NCI-H446 treated with DMSO at 0.1 percent for 48 hours (cell line): ENCODE measurements around the gene DOLPP1.

Source experiments
- DNase-seq: peaks from one replicate; lab custom pipeline; 2025; lab: John Stamatoyannopoulos, UW

Gene DOLPP1

DNA sequence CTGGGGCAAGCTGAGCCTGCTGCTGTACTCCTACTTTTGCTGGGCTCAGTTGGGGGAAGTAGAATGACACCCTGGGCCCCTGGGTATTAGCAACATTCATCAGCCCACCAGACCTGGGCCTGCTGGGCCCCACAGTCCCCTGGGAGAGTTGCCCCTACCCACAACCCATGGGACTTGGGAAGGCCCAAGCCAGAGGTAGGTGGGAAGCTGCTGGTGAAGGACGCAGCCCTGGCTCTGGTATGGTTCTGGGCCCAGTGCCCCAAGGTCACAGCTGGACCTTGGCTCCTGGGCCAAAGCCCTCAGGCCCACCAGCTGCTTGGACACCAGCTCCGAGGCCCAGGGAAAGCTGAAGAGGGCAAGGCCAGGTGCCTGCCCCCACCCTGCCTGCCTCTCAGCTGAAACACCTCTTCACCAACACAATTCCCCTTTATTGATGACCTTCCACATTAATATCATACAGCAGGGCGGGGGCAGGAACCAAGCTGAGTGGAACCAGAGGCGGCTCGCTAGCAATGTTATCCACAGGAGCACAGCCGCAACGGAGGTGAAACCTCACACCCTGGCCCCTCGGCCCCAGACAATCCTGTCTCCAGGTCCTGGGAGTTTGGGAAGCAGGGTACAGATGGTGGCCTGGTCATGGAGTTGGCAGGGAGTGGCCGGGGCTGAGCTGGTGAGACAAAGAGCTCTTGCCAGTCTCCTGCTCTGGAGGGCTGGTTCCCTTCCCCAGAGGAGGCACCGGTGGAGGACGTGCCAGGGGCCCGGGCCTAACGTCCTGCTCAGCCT, 13.7 kb downstream of the DOLPP1 start:
- no peak for DNase-seq

DNA sequence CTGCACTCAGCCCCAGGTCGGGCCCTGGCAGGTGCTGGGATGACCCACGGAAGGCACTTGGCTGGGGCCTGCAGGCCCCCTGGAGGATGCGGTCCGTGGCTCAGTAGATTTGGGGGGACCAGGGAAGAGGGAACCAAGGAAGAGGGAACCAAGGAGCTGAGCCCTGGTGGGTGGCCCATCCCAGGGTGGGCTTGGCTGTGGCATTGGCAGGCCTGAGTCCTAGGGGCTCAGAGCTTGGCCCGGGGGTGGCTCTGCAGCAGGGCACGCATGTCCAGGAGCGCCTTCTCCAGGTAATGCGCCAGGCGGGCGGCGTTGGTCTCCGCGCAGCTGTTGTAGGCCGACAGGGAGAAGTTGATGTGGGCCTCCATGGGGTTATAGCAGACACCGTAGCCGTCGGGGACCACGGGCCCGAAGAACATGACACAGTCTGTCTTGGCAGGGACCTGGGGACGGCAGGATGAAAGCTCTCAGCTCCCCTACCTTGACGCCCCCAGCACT, 14.3 kb downstream of the DOLPP1 start:
- DNase-seq: no peak

GRCh38 chr9:129095908-129096307, 15.0 kb downstream of the DOLPP1 start:
- DNase-seq: no peak

- DNase-seq: no peak
These were observed 16.9 kb downstream of the DOLPP1 start for GRCh38 chr9:129097671-129098306.

GRCh38 chr9:129098328-129098727, 17.4 kb downstream of the DOLPP1 start:
- DNase-seq: no peak

DNA sequence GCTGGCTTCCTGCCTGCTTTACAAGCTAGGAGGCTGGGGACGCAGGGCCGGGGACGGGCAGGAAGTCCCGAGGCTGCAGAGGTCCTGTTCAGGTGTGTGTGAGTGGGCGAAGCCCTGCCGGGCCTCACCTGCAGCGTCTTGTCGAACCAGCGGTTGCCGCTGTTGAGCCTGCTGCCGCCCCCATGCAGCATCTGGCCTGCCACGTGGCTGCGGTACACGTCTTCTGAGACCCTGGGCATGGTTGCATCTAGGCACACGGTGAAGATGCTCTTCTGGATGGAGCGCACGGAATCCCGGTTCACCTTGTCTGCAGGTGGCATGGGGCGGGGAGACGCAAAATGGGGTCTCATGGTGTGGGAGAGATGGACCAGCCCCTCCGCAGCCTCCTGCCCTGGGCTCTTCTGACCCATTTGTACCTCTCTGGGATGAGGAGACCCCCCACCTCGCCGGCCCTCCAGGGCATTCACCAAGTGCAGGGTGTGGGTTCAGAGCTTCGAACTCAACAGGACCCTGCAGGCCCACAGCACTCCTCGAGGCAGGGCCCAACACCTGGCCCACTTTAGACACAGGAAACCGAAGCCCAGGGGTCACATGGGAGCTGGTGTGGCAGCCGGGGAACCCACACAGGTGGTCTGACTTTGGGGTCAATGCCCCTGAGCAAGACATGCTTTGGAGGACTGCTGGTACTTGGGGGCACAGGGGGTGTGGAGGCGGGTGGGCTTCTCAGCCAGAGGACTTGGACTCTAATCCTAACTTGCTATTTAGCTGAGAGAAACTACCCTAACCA, 19.7 kb downstream of the DOLPP1 start:
- DNase-seq: no peak

DNA sequence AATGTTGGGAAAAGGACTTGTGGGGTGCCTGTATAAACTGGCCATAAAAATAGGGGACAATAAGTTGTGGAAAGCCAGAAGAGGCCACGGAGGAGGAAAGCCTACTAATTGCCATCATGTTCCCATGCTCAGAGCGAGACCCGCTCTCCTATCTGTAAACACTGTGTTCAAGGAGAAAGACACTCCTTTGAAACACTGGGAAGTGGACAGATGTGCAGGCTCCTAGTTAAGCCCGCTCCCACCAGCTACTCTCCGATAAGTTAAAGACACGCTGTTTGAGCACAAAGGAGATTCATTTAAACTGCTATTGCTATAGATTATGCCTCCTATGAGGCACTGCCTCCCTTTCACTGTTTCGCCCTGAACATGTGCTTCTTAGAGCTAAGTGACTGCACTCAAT, 20.4 kb downstream of the DOLPP1 start:
- DNase-seq: no peak

DNA sequence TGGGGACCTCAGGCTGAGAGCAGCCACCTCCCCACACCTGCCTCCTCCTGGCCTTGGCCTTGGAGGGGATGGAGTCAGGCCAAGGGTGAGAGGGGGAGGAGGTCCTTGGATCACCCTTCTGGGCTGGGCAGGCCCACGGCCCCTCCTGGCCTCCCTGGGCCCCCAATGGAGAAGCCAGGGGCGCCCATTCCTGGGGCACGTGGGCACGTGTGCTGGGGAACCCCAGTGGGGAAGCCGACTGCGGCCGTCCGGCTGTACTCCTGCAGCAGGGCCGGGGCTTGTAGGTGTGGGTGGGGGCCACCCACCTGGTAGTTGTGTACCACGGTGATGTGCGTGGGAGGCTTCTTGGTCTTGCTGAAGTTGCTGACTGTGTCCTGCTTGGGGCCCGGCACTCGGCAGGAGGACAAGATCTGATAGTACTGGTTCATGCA, 21.2 kb downstream of the DOLPP1 start:
- DNase-seq: no peak

- DNase-seq: no peak
These were observed 22.1 kb downstream of the DOLPP1 start for GRCh38 chr9:129102791-129103594.

DNA sequence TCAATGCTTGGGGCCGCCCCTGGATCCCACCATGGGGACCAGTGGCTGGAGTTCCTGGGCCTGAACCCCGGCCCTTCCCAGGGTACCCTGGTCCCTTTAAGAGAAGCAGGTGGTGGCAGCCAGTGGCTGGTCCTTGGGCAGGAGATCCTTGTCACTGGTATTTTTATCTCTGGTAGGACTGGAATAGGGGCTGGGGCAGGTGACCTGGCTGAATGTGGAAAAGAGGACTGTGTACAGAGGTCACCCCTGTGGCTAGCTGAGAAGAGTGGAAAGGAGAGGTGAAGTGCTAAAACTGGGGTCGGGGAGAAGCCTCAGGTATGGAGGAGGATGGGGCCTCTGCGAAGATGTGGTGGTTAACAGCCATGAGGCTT, 22.7 kb downstream of the DOLPP1 start:
- DNase-seq: no peak

DNA sequence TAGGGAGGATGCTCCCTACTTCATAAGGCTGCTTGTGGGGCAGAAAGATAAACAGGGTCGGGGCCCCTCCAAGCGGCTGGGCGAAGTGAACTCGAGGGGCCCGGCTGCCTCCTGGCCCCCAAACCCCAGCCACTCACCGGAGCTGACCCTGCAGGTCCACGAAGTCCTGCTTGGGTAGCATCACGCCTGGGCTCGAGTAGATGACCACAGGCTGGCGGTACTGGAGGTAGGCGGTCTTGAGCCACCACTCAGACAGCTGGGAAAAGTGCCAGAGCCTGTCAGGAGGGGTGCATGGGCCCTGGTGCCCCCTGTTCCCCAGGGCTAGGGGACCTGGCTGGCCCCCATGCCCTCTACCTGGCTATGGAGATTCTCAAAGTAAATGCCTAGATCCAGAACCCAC, 23.1 kb downstream of the DOLPP1 start:
- DNase-seq: no peak

DNA sequence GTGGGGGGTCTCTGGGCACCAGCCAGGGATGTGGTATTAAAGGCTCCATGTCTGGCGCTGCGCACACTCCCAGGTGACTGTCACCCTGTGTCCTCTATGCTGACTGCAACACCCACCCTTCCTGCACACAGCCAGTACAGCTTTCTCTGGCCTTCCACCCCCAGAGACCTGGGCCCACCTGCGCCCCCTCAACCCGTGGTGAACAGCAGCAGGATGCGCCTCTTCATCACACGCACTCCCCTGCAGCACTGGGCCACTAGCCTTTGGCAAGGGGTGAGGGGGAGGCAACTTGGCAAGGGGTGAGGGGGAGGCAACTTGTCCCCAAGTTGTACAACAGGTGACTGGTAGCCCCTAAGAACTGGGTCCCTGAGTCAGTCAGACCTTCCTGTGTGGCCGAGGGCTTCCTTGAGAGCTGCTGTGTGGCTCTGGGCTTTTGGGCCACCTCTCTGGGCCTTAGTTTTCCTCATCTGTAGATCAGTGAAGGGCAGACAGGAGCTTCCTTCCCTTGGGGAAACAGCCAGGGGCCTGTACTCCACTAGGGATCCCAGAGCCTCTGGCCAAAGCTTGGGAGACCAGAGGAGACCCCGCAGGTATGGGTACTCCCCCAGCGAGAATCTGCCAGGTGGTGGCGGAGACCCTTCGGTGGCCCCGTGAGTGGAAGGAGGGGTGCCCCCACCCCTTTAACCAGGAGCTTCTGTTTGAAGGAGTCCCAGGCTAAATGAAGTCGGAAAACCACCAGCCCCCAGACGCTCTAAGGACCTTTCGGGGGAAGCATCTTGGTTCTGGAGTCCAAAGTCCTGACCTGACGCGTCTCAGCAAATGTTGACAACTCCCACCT, 25.2 kb downstream of the DOLPP1 start:
- DNase-seq: no peak

DNA sequence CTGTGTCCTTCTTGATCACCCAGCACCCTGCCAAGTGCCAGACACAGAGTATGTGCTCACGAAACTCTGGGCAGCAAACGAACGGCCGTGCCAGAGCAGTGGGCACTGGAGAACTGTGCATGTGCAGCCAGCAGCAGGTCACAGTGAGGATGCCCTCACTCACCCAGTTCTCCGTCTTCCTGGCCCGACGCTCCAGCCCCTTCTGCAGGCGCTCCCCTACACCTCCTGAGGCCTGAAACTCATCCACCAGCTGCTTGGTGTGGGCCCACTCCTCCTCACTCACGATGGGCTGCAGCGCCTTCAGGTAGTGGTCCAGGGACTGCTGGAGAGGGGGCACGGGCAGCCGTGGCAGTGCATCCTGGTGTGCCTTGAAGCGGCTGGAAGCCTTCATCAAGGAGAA, 26.7 kb downstream of the DOLPP1 start:
- no peak for DNase-seq

DNA sequence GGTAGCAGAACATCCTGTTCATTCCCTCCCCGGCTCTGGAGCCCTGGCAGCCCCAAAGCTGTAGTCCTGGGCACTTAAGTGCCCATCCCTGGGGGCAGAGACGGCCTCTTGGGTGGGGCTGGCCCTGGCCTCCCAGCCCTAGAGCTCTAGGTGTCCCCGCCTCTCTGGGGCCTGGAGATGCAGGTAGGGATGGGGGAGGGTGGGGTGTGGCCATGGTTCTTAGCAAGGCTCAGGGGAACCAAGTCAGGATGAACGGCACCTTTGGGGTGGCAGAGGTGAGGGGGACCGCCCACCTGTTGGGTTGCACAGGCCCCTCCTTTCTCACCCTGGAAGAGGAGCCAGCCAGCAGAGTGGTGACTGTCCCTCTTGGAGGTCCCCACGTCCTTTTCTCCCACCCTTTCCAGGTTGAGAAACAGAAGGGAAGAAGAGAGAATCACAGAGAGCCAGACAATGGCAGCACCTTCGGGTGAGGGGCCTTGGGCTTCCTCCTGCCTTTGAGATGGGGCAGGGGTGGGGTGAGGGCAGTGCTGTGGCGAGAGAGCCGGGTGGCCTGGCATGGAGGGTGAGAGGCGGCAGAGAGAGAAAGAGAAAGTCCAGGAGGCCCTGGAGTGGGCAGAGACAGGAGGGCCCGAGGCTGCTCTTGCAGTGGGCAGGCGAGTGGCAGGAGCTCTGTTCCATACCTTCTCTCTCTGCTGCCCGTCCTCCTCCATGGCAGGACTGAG, 27.3 kb downstream of the DOLPP1 start:
- DNase-seq: no peak

DNA sequence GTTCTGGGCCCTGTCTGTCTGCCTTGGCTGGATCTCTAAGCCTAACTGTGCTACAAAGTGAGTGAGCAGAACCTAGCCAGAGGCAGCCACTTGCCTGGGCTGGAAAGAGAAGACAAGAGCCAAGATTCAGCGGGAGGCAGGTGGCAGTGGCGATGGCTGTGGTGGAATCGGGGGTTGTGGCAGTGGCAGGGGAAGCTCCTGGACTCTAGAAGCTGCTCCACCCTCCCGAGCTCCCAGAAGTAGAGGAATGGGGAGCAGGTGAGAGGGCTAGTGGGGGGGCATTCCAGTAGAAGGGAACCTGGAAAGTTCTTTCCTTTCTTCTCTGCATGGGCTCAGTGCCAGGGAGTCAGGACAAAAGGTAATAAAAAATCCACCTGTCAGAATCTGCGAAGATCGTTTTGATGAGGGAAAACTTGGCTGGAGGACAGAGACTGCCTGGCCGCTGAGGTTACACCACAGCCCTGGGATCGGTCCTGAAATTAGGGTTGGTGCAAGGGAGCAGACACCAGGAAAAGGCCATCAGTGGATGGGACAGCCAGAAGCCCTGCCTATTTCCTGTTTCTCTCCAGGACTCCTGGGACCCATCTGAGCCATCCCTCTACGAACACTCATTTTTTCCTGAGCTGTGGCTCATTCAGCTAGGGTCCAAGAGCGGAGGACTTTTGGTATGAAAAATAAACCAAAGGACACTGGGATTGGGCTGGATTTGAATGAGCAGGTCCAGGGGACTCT, 28.1 kb downstream of the DOLPP1 start:
- no peak for DNase-seq

- no peak for DNase-seq
These were observed 28.6 kb downstream of the DOLPP1 start for GRCh38 chr9:129109537-129109903.

GRCh38 chr9:129109952-129110739, 29.2 kb downstream of the DOLPP1 start:
- DNase-seq: no peak

GRCh38 chr9:129110740-129111527, 30.0 kb downstream of the DOLPP1 start, which contains the start of the genes CRAT and PTPA:
TSS of gene CRAT (minus strand) at chr9:129110793. CDS start at chr9:129110509, 284 bp downstream.
TSS of gene PTPA (plus strand) at chr9:129111415. CDS start at chr9:129111601, 186 bp downstream.
- DNase-seq: peak; percentile 67
